ENCODE data around the gene KRTAP17-1. TPM values are rescaled to one million over a fixed set of nuclear protein-coding genes. Genes with fewer than 3 reads are reported as not detected.

The KRTAP17-1 gene
- total RNA-seq, 1 donor: not detected

GRCh38 chr17:41302981-41303380, 12.5 kb downstream of the KRTAP17-1 start:
- H3K4me3 ChIP-seq (ENCODE audit: low read depth, low read length): no peak overlapping the region
- no peak for DNase-seq (ENCODE audit: low read depth)
- TF ChIP-seq CTCF (IDR thresholded peaks at IDR 0.05; ENCODE audit: insufficient read depth, low read length): no peak

GRCh38 chr17:41301916-41302901, 13.3 kb downstream of the KRTAP17-1 start, which contains the start of gene KRTAP29-1:
Gene KRTAP29-1, minus strand, starts transcription at chr17:41302851. Its CDS starts 0 bp downstream, at chr17:41302851.
- DNase-seq (ENCODE audit: low read depth): no peak
- no peak for TF ChIP-seq CTCF (IDR thresholded peaks at IDR 0.05; ENCODE audit: insufficient read depth, low read length)
- H3K4me3 ChIP-seq (ENCODE audit: low read depth, low read length): no peak within 1 kb of the TSS

GRCh38 chr17:41301204-41301790, 14.2 kb downstream of the KRTAP17-1 start:
- TF ChIP-seq CTCF (IDR thresholded peaks at IDR 0.05; ENCODE audit: insufficient read depth, low read length): no peak
- no peak for DNase-seq (ENCODE audit: low read depth)
- H3K4me3 ChIP-seq (ENCODE audit: low read depth, low read length): no peak overlapping the region

GRCh38 chr17:41298458-41299135, 16.9 kb downstream of the KRTAP17-1 start:
- no peak for DNase-seq (ENCODE audit: low read depth)
- H3K4me3 ChIP-seq (ENCODE audit: low read depth, low read length): no peak overlapping the region
- TF ChIP-seq CTCF (IDR thresholded peaks at IDR 0.05; ENCODE audit: insufficient read depth, low read length): no peak

GRCh38 chr17:41296846-41297245, 18.7 kb downstream of the KRTAP17-1 start:
- TF ChIP-seq CTCF (IDR thresholded peaks at IDR 0.05; ENCODE audit: insufficient read depth, low read length): no peak
- no peak for DNase-seq (ENCODE audit: low read depth)

GRCh38 chr17:41294016-41294415, 21.5 kb downstream of the KRTAP17-1 start:
- no peak for TF ChIP-seq CTCF (IDR thresholded peaks at IDR 0.05; ENCODE audit: insufficient read depth, low read length)
- DNase-seq (ENCODE audit: low read depth): no peak

More at GRCh38 chr17:41296846-41297245, 18.7 kb downstream of the KRTAP17-1 start:
- no peak overlapping the region for H3K4me3 ChIP-seq (ENCODE audit: low read depth, low read length)

More at GRCh38 chr17:41294016-41294415, 21.5 kb downstream of the KRTAP17-1 start:
- no peak overlapping the region for H3K4me3 ChIP-seq (ENCODE audit: low read depth, low read length)
